Vagina (tissue), 2 donors: ENCODE results near the gene C1orf21. TPM values are rescaled to one million over a fixed set of nuclear protein-coding genes. Genes with fewer than 3 reads are reported as not detected.

Experiments
- DNase-seq, 2 donors: peaks; one replicate each; pipeline ENCODE4 v3.0.0-alpha.2; 2017; ENCODE audit errors: extremely low spot score in 2 of 2
- H3K27ac ChIP-seq: fragments of 200-600 bp; sonication (generic); one replicate; pipeline ENCODE4 v1.5.1; 2019
- H3K27me3 ChIP-seq: fragments of 200-600 bp; sonication (generic); one replicate; pipeline ENCODE4 v1.5.1; 2019
- H3K36me3 ChIP-seq, 2 donors: fragments of 200-600 bp; sonication (generic); one replicate each; pipeline ENCODE4 v1.5.1; 2017 to 2019
- H3K4me1 ChIP-seq: fragments of 200-600 bp; sonication (generic); one replicate; pipeline ENCODE4 v1.5.1; 2019
- H3K4me3 ChIP-seq, 2 donors: fragments of 200-600 bp; sonication (generic); 1 replicate in 1 of 2; 2 replicates in 1 of 2; pipeline ENCODE4 v1.5.1; 2016 to 2019
- H3K9me3 ChIP-seq: fragments of 200-600 bp; sonication (generic); one replicate; pipeline ENCODE4 v1.5.1; 2019
- CTCF ChIP-seq, 3 experiments: fragments of 450-650 bp in 2 of 3; fragments of 200-600 bp in 1 of 3; sonication (generic) in 1 of 3; IDR thresholded peaks; one replicate each; pipeline ENCODE4 v1.5.1; 2017 to 2019; ENCODE audit warnings: antibody characterized with exemption in 3 of 3, mild to moderate bottlenecking in 2 of 3, moderate library complexity in 2 of 3
- POLR2A ChIP-seq, 2 donors: fragments of 450-650 bp; IDR thresholded peaks; one replicate each; pipeline ENCODE4 v1.6.1; 2017; ENCODE audit warnings: antibody characterized with exemption in 2 of 2, mild to moderate bottlenecking in 2 of 2, moderate library complexity in 2 of 2
- POLR2AphosphoS5 ChIP-seq, 2 donors: sonication (generic); formaldehyde crosslinking; IDR thresholded peaks; one replicate each; pipeline ENCODE4 v1.9.0; 2017; ENCODE audit warnings: antibody characterized with exemption in 2 of 2, mild to moderate bottlenecking in 2 of 2, low read depth in 1 of 2; ENCODE audit not compliant: insufficient read depth in 1 of 2
- intact Hi-C: fragments of 100-400 bp; cut with DNase I; formaldehyde crosslinking; loops from one replicate; pipeline ENCODE4 v1.15.1; 2023
- total RNA-seq: library from RNA; depleted of rRNA; stranded (reverse); fragments of >200 nt; gene quantifications from one replicate; pipeline ENCODE4 v1.2.3, GENCODE V29; 2016

The C1orf21 gene
- total RNA-seq, 1 donor from 2014 or later = 24.1 TPM

- peaks cover 77% of the 10 kb centered on the region for H3K4me1 ChIP-seq
- H3K9me3 ChIP-seq = no peaks in the 10 kb centered on the region
- H3K4me3 ChIP-seq = no peak overlapping the region
- no peak for DNase-seq
- intact Hi-C loops = no loop called here
- no peak for TF ChIP-seq POLR2AphosphoS5 (IDR thresholded peaks at IDR 0.05; ENCODE audit: insufficient read depth in 1 of 2, low read depth in 1 of 2)
- TF ChIP-seq POLR2A (IDR thresholded peaks at IDR 0.05) = no peak
- TF ChIP-seq CTCF (IDR thresholded peaks at IDR 0.05) = no peak
- H3K36me3 ChIP-seq = no peaks in the 10 kb centered on the region
- H3K27me3 ChIP-seq = no peaks in the 10 kb centered on the region
- H3K27ac ChIP-seq = peak overlapping the region; percentile 86
Measured at GRCh38 chr1:184485751-184486723, 99.2 kb downstream of the C1orf21 start.

DNA sequence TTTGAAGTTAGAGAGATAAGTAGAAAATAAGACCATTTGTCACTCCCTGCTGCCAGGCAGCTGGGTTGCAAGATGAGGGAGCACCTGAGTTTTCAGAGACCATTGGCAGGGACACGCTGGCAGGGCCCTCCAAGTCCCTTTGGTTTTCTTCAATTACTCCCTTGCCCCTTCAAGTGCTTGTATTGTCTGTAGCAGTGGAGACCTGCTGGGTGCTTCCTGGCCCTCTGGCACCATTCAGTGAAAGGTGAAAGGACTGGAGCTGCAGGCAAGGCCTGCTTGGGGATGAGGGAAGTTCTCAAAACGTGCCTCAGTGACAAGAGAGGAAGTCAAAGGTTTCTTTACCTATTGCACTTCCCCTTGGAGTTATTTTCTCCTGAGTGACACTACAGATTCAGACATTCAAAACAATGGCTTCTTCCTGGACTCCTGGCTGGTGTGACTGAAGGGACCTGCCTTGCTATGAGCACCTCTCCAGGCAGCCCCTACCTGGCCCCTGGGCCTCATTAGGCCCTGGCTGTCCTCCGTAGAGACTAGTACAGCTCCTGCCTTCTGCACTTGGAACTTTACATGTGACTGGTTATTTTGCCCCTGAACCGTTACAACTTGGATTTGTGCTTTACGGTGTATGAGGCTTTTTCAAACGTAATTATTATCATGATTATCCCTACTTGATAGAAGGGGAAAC lies 100.1 kb downstream of the C1orf21 start:
- intact Hi-C loops = no loop called here
- Histone ChIP-seq H3K4me3 (no peak overlapping the region), H3K27me3 (no peaks in the 10 kb centered on the region), H3K4me1 (peaks cover 80% of the 10 kb centered on the region), H3K27ac (peak overlapping the region; percentile 86), H3K36me3 (no peaks in the 10 kb centered on the region), H3K9me3 (no peaks in the 10 kb centered on the region)
- DNase-seq = no peak
- TF ChIP-seq CTCF (IDR thresholded peaks at IDR 0.05) = no peak
- TF ChIP-seq POLR2A (IDR thresholded peaks at IDR 0.05) = no peak

- no peaks in the 10 kb centered on the region for H3K9me3 ChIP-seq
- no peak for TF ChIP-seq POLR2AphosphoS5 (IDR thresholded peaks at IDR 0.05; ENCODE audit: insufficient read depth in 1 of 2, low read depth in 1 of 2)
- H3K36me3 ChIP-seq = no peaks in the 10 kb centered on the region
- no peak for DNase-seq
- H3K4me3 ChIP-seq = no peak overlapping the region
- peak overlapping the region; percentile 86 for H3K27ac ChIP-seq
- no peaks in the 10 kb centered on the region for H3K27me3 ChIP-seq
- intact Hi-C loops = no loop called here
- peaks cover 81% of the 10 kb centered on the region for H3K4me1 ChIP-seq
Measured at GRCh38 chr1:184487531-184488193, 100.8 kb downstream of the C1orf21 start.

DNA sequence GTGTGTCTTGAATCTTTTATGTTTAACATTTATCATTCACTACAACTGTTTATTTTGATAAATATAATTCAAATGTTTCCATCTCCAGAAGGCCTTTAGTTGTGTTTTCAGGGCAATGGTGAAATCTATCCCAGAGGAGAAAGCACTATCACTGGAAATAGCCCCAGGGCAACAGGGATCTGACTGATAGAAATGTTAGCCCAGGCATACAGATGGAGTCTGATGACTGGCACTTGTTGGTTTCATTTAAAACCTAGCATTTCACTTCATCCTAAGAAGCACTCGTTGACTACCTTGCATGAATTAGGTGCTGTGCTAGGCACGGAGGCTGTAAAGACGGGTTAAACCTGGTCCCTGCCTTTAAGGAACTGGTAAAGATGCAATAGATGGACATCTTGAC lies 103.1 kb downstream of the C1orf21 start:
- TF ChIP-seq CTCF (IDR thresholded peaks at IDR 0.05) = no peak
- no peak for TF ChIP-seq POLR2AphosphoS5 (IDR thresholded peaks at IDR 0.05; ENCODE audit: insufficient read depth in 1 of 2, low read depth in 1 of 2)
- no peak for TF ChIP-seq POLR2A (IDR thresholded peaks at IDR 0.05)
- Histone ChIP-seq H3K4me1 (peaks cover 78% of the 10 kb centered on the region), H3K36me3 (no peaks in the 10 kb centered on the region), H3K27ac (peak overlapping the region; percentile 29), H3K4me3 (no peak overlapping the region), H3K9me3 (no peaks in the 10 kb centered on the region), H3K27me3 (no peaks in the 10 kb centered on the region)
- intact Hi-C loops = no loop called here
- no peak for DNase-seq

GRCh38 chr1:184492536-184492935 lies 105.7 kb downstream of the C1orf21 start:
- H3K36me3 ChIP-seq = no peaks in the 10 kb centered on the region
- peaks cover 54% of the 10 kb centered on the region for H3K4me1 ChIP-seq
- TF ChIP-seq CTCF (IDR thresholded peaks at IDR 0.05) (no peak), POLR2AphosphoS5 (IDR thresholded peaks at IDR 0.05; ENCODE audit: insufficient read depth in 1 of 2, low read depth in 1 of 2) (no peak), POLR2A (IDR thresholded peaks at IDR 0.05) (no peak)
- no peak for DNase-seq
- intact Hi-C loops = no loop called here
- peak overlapping the region; percentile 74 for H3K27ac ChIP-seq
- no peak overlapping the region for H3K4me3 ChIP-seq
- H3K27me3 ChIP-seq = no peaks in the 10 kb centered on the region
- H3K9me3 ChIP-seq = no peaks in the 10 kb centered on the region
